Fibroblast of gingiva (primary cell): ENCODE measurements around the gene BCAP29.

Experiments used
- DNase-seq: peaks from one replicate; pipeline ENCODE4 v3.0.0-alpha.2; 2011; ENCODE audit warnings: low read depth

Gene BCAP29

DNA sequence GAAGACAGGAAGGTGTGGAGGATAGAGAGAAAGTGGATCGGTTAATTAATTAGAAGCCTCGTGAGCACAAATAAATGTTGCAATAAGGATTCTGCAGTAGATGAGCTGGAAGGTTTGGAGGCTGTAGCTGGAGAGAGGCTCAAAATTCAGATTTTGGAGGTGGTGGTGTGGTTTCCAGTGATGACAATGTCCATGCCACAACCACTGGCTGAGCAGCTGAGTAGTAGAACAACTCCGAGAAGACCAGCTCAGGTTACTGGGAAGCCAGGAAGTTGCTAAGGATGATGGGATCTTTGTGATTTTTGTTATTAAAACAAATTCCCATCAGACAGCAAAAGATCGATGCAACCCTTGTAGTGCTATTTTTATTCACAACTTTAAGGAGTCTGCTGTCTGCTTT, 88.2 kb downstream of the BCAP29 start:
- no peak for DNase-seq
